ENCODE results near the gene TXNDC9.

GRCh38 chr2:99299580-99299979, 36.6 kb downstream of the TXNDC9 start:
- no peak for TF ChIP-seq CTCF (IDR thresholded peaks at IDR 0.05)
- TF ChIP-seq POLR2A (IDR thresholded peaks at IDR 0.05): no peak

All from breast epithelium (tissue), 3 donors.